GM12878 (cell line): Measurements from ENCODE around the gene CAMK2A. TPM values are rescaled to one million over a fixed set of nuclear protein-coding genes. Genes with fewer than 3 reads are reported as not detected.

Source experiments
- ATAC-seq: fragments of 200-7000 bp; cut with Tn5 transposase; 3 replicates; pipeline ENCODE4 v1.9.1; 2020; ENCODE audit warnings: mild to moderate bottlenecking, moderate library complexity
- BruUV-seq: library from RNA; stranded (reverse); fragments of 400-500 nt; replicated peaks from 2 replicates; lab custom pipeline; 2021; lab: Mats Ljungman, UMichigan
- CTCF ChIA-PET: fragments of 300-600 bp; sonication (Branson Sonifier 250); formaldehyde crosslinking; extraction: SDS; loops from one replicate; lab custom pipeline; 2021; ENCODE audit warnings: inconsistent platforms; lab: Yijun Ruan, JAX
- POLR2A ChIA-PET: fragments of 350-600 bp; formaldehyde crosslinking; extraction: SDS; loops from one replicate; lab custom pipeline; 2021; ENCODE audit warnings: inconsistent platforms; lab: Charles Lee
- RAD21 ChIA-PET: fragments of 300-600 bp; sonication (Branson Sonifier 250); formaldehyde crosslinking; loops from one replicate; lab custom pipeline; 2023; ENCODE audit warnings: antibody characterized with exemption; ENCODE audit not compliant: unreplicated experiment; lab: Charles Lee
- SMC1A ChIA-PET: fragments of 300-600 bp; sonication (Branson Sonifier 250); formaldehyde crosslinking; loops from one replicate; lab custom pipeline; 2023; ENCODE audit not compliant: unreplicated experiment, uncharacterized antibody; lab: Charles Lee
- DNase-seq: peaks from one replicate; pipeline ENCODE4 v3.0.0-alpha.2; 2011; ENCODE audit warnings: low read depth, low spot score
- FAIRE-seq: peaks from 3 replicates; lab custom pipeline; 2011; peaks lifted over from hg19 to GRCh38; lab: Jason Lieb, UNC
- H2AFZ ChIP-seq: 2 replicates; pipeline ENCODE4 v1.6.0; 2011; ENCODE audit warnings: low read depth, low read length, control low read depth; ENCODE audit not compliant: control insufficient read depth
- H3K27ac ChIP-seq: 2 replicates; pipeline ENCODE4 v1.5.1; 2011; ENCODE audit warnings: control low read depth; ENCODE audit not compliant: control insufficient read depth, insufficient read depth
- H3K27me3 ChIP-seq, 2 experiments: replicated peaks in 1 of 2; 2 replicates each; pipeline versions ENCODE4 v1.6.0 to v1.6.1; 2011; ENCODE audit warnings: low read length in 1 of 2; ENCODE audit not compliant: control insufficient read depth in 2 of 2, insufficient read depth in 2 of 2
- H3K36me3 ChIP-seq, 2 experiments: 2 replicates each; pipeline ENCODE4 v1.5.1; 2011; ENCODE audit warnings: low read length in 1 of 2; ENCODE audit not compliant: control insufficient read depth in 2 of 2, insufficient read depth in 2 of 2
- H3K4me1 ChIP-seq: 2 replicates; pipeline ENCODE4 v1.6.1; 2011; ENCODE audit warnings: mild to moderate bottlenecking, low read length, moderate library complexity, mixed read lengths; ENCODE audit not compliant: control insufficient read depth, insufficient read depth
- H3K4me2 ChIP-seq: 2 replicates; pipeline ENCODE4 v1.6.0; 2011; ENCODE audit warnings: control low read depth; ENCODE audit not compliant: control insufficient read depth, insufficient read depth
- H3K4me3 ChIP-seq: fragments of 200-600 bp; sonication (generic); 2 replicates; pipeline ENCODE4 v1.5.1; 2016
- H3K79me2 ChIP-seq: 2 replicates; pipeline ENCODE4 v1.6.0; 2011; ENCODE audit warnings: low read length; ENCODE audit not compliant: control insufficient read depth, insufficient read depth
- H3K9ac ChIP-seq: 2 replicates; pipeline ENCODE4 v1.8.0; 2011; ENCODE audit warnings: low read length, control low read depth, mixed read lengths; ENCODE audit not compliant: control insufficient read depth, insufficient read depth
- H3K9me3 ChIP-seq: replicated peaks from 3 replicates; pipeline ENCODE4 v1.5.1; 2011; ENCODE audit warnings: mild to moderate bottlenecking, low read length; ENCODE audit not compliant: control insufficient read depth, insufficient read depth
- H4K20me1 ChIP-seq: 2 replicates; pipeline ENCODE4 v1.6.0; 2011; ENCODE audit not compliant: control insufficient read depth, insufficient read depth
- BRCA1 ChIP-seq: IDR thresholded peaks from 2 replicates; pipeline ENCODE4 v1.6.1; 2011; ENCODE audit warnings: low read depth, low read length, improper control_type of control experiment
- MEF2A ChIP-seq: IDR thresholded peaks from 2 replicates; pipeline ENCODE4 v1.6.1; 2011; ENCODE audit warnings: low read depth, mild to moderate bottlenecking, low read length, moderate library complexity; ENCODE audit not compliant: insufficient read depth
- NR2C1 ChIP-seq: fragments of 450-650 bp; IDR thresholded peaks from 2 replicates; pipeline ENCODE4 v1.6.1; 2017; ENCODE audit warnings: antibody characterized with exemption, mild to moderate bottlenecking, moderate library complexity
- ZBTB40 ChIP-seq: fragments of 450-650 bp; IDR thresholded peaks from 2 replicates; pipeline ENCODE4 v1.6.1; 2016; ENCODE audit warnings: mild to moderate bottlenecking, moderate library complexity, borderline replicate concordance
- WGBS: methylation state at CpG from one replicate; pipeline ENCODE4 v1.1.6; 2016; ENCODE audit warnings: low lambda C conversion rate; ENCODE audit not compliant: insufficient replicate concordance, insufficient coverage; ENCODE audit errors: missing lambda C conversion rate; 5-methylcytosine and 5-hydroxymethylcytosine counted together
- in situ Hi-C: fragments of 300-500 bp; cut with MboI; formaldehyde crosslinking; loops from 9 replicates; pipeline ENCODE4 v1.14.3; 2018; ENCODE audit warnings: mixed read lengths
- intact Hi-C: fragments of 100-400 bp; cut with micrococcal nuclease; formaldehyde crosslinking; loops from one replicate; pipeline ENCODE4 v1.14.2; 2022; ENCODE audit not compliant: unreplicated experiment
- polyA plus RNA-seq, 11 experiments: library from polyadenylated mRNA; depleted of rRNA in 4 of 11; unstranded in 6 of 11; stranded (reverse) in 5 of 11; fragments of >200 nt; fragmentation: Nextera tagmentation in 4 of 11; fragmentation: Illumina TruSeq in 1 of 11; extraction: Ambion mirVana in 4 of 11; extraction: Trizol in 1 of 11; gene quantifications; 1 replicate in 1 of 11; 2 replicates in 10 of 11; pipeline versions ENCODE4 v1.2.1 to v1.2.3, GENCODE V29; 2011 to 2016; ENCODE audit warnings: inconsistent platforms in 2 of 11, missing spikeins in 2 of 11, low read depth in 1 of 11
- total RNA-seq, 4 experiments: library from RNA; depleted of rRNA in 3 of 4; stranded (reverse); fragments of >200 nt in 3 of 4; fragmentation: Illumina TruSeq in 1 of 4; extraction: Trizol in 1 of 4; gene quantifications; 2 replicates each; pipeline versions ENCODE4 v1.2.1 to v1.2.3, GENCODE V29; 2013 to 2021

The CAMK2A gene
- total and polyA plus RNA-seq, 10 of the 15 experiments (the other 5 are each of a cell fraction or from before 2014, with no cell fraction given) = 0.11 TPM; not detected in 9

GRCh38 chr5:150210644-150211043 is 78.9 kb downstream of the CAMK2A start:
- SMC1A ChIA-PET = no interaction called here
- ATAC-seq = no peak
- no peak overlapping the region for H3K9ac ChIP-seq
- intact Hi-C loops (loop anchor here (10.0 kb wide), 1 partner anchor 576 kb away; no protein-coding TSS in a partner anchor), in situ Hi-C loops (no loop called here)
- WGBS = 16% methylated on average over 6 of the region's 6 CpGs
- H2AFZ ChIP-seq = no peak overlapping the region
- H3K36me3 ChIP-seq = no peaks in the 10 kb centered on the region
- H3K4me1 ChIP-seq = no peaks in the 10 kb centered on the region
- no peak overlapping the region for H3K4me2 ChIP-seq
- no peak for DNase-seq
- peaks cover 0 to 3% of the 10 kb centered on the region in 2 experiments; a peak in 2 of 4 replicates for H3K27me3 ChIP-seq
- CTCF ChIA-PET = interaction anchor here (1.0 to 3.2 kb wide), 3 partner anchors 8 to 80 kb away, joined by 3 to 12 read pairs (median 5); no protein-coding TSS in a partner anchor
- TF ChIP-seq ZBTB40 (no peak), BRCA1 (no peak), NR2C1 (no peak), MEF2A (no peak)
- no peaks in the 10 kb centered on the region for H3K9me3 ChIP-seq
- no peak for FAIRE-seq
- no peaks in the 10 kb centered on the region for H3K79me2 ChIP-seq
- no peak overlapping the region for H3K27ac ChIP-seq
- H3K4me3 ChIP-seq = no peak overlapping the region
- RAD21 ChIA-PET = interaction anchor here (1.4 kb wide), 1 partner anchor 48 kb away, joined by 5 read pairs; no protein-coding TSS in a partner anchor
- BruUV-seq = no TSS peak
- H4K20me1 ChIP-seq = no peaks in the 10 kb centered on the region
- POLR2A ChIA-PET = no interaction called here
